Caco-2 (cell line): ENCODE measurements around the gene PDE11A. TPM values are rescaled to one million over a fixed set of nuclear protein-coding genes. Genes with fewer than 3 reads are reported as not detected.

Experiments
- BruUV-seq: library from RNA; stranded (reverse); fragments of 400-500 nt; replicated peaks from 2 replicates; lab custom pipeline; 2021; lab: Mats Ljungman, UMichigan
- CTCF ChIA-PET: fragments of 300-600 bp; sonication (Branson Sonifier 250); formaldehyde crosslinking; loops from one replicate; lab custom pipeline; 2022; ENCODE audit warnings: antibody characterized with exemption; lab: Charles Lee
- POLR2A ChIA-PET: fragments of 300-600 bp; sonication (Branson Sonifier 250); formaldehyde crosslinking; loops from one replicate; lab custom pipeline; 2022; ENCODE audit warnings: antibody characterized with exemption; lab: Charles Lee
- DNase-seq, 2 experiments: peaks; one replicate each; pipeline versions ENCODE4 v3.0.0 to v3.0.0-alpha.2; 2020 to 2022
- H3K27me3 ChIP-seq: replicated peaks from 2 replicates; pipeline ENCODE4 v1.6.0; 2011; ENCODE audit warnings: low read length; ENCODE audit not compliant: control insufficient read depth, insufficient read depth
- H3K36me3 ChIP-seq: 2 replicates; pipeline ENCODE4 v1.5.1; 2011; ENCODE audit warnings: low read length; ENCODE audit not compliant: control insufficient read depth, insufficient read depth
- H3K4me1 ChIP-seq: fragments of 250-450 bp; sonication (Bioruptor Pico); 2 replicates; pipeline ENCODE4 v1.5.1; 2020; ENCODE audit warnings: mild to moderate bottlenecking
- H3K4me3 ChIP-seq: 2 replicates; pipeline ENCODE4 v1.5.1; 2011; ENCODE audit warnings: low read depth, mild to moderate bottlenecking, control low read depth, low read length
- H3K9me3 ChIP-seq: fragments of 250-450 bp; sonication (Bioruptor Pico); 2 replicates; pipeline ENCODE4 v1.5.1; 2020; ENCODE audit warnings: mild to moderate bottlenecking, moderate library complexity
- H3K27ac Mint-ChIP-seq: one replicate; pipeline ENCODE4 v1.8.0; 2022; ENCODE audit warnings: mixed read lengths; ENCODE audit not compliant: unreplicated experiment
- H3K27me3 Mint-ChIP-seq: one replicate; pipeline ENCODE4 v1.8.0; 2022; ENCODE audit warnings: mixed read lengths; ENCODE audit not compliant: insufficient read depth, unreplicated experiment
- H3K36me3 Mint-ChIP-seq: one replicate; pipeline ENCODE4 v1.8.0; 2022; ENCODE audit warnings: mild to moderate bottlenecking, mixed read lengths; ENCODE audit not compliant: insufficient read depth, unreplicated experiment
- H3K4me1 Mint-ChIP-seq: one replicate; pipeline ENCODE4 v1.8.0; 2022; ENCODE audit warnings: low read depth, mixed read lengths; ENCODE audit not compliant: unreplicated experiment
- H3K4me3 Mint-ChIP-seq: one replicate; pipeline ENCODE4 v1.8.0; 2022; ENCODE audit warnings: mild to moderate bottlenecking, moderate library complexity, mixed read lengths; ENCODE audit not compliant: unreplicated experiment
- H3K9me3 Mint-ChIP-seq: one replicate; pipeline ENCODE4 v1.8.0; 2022; ENCODE audit warnings: mixed read lengths; ENCODE audit not compliant: unreplicated experiment
- CTCF ChIP-seq, 2 experiments: fragments of 200-600 bp in 1 of 2; IDR thresholded peaks; 1 replicate in 1 of 2; 2 replicates in 1 of 2; pipeline versions ENCODE4 v1.5.1 to v1.8.0; 2011 to 2022; ENCODE audit warnings: antibody characterized with exemption in 1 of 2, control low read depth in 1 of 2, inconsistent platforms in 1 of 2, low read depth in 1 of 2, low read length in 1 of 2, mild to moderate bottlenecking in 1 of 2, moderate library complexity in 1 of 2; ENCODE audit not compliant: insufficient read depth in 1 of 2, severe bottlenecking in 1 of 2, unreplicated experiment in 1 of 2
- intact Hi-C: fragments of 100-400 bp; cut with micrococcal nuclease; formaldehyde crosslinking; loops from one replicate; pipeline ENCODE4 v1.10.0; 2022; ENCODE audit not compliant: unreplicated experiment
- total RNA-seq: library from RNA; stranded (reverse); gene quantifications from 2 replicates; pipeline ENCODE4 v1.2.3, GENCODE V29; 2022

PDE11A gene
- total RNA-seq, 1 experiment from 2014 or later: 0.25 TPM

- no peak for DNase-seq
- no peak overlapping the region for H3K4me3 Mint-ChIP-seq
- no peaks in the 10 kb centered on the region for H3K4me1 Mint-ChIP-seq
- peaks cover 15% of the 10 kb centered on the region for H3K27me3 Mint-ChIP-seq
- no TSS peak for BruUV-seq
- POLR2A ChIA-PET: no interaction called here
- no peaks in the 10 kb centered on the region for H3K36me3 ChIP-seq
- no peaks in the 10 kb centered on the region for H3K9me3 Mint-ChIP-seq
- CTCF ChIA-PET: no interaction called here
- intact Hi-C loops: no loop called here
- no peaks in the 10 kb centered on the region for H3K9me3 ChIP-seq
- H3K4me1 ChIP-seq: no peaks in the 10 kb centered on the region
- no peaks in the 10 kb centered on the region for H3K36me3 Mint-ChIP-seq
- H3K27ac Mint-ChIP-seq: no peak overlapping the region
- H3K27me3 ChIP-seq: no peaks in the 10 kb centered on the region
- no peak for TF ChIP-seq CTCF (IDR thresholded peaks at IDR 0.05; ENCODE audit: insufficient read depth in 1 of 2, low read depth in 1 of 2, low read length in 1 of 2, severe bottlenecking in 1 of 2, unreplicated experiment in 1 of 2)
- H3K4me3 ChIP-seq: no peak overlapping the region
Observed at GRCh38 chr2:177998996-177999395, 73.6 kb downstream of the PDE11A start.

- Histone ChIP-seq H3K36me3 (no peaks in the 10 kb centered on the region), H3K9me3 (no peaks in the 10 kb centered on the region), H3K27me3 (no peaks in the 10 kb centered on the region), H3K4me1 (no peaks in the 10 kb centered on the region), H3K4me3 (no peak overlapping the region)
- intact Hi-C loops: no loop called here
- ChIA-PET POLR2A (no interaction called here), CTCF (no interaction called here)
- peaks cover 12% of the 10 kb centered on the region for H3K27me3 Mint-ChIP-seq
- no peak overlapping the region for H3K4me3 Mint-ChIP-seq
- no peaks in the 10 kb centered on the region for H3K9me3 Mint-ChIP-seq
- DNase-seq: no peak
- TF ChIP-seq CTCF (IDR thresholded peaks at IDR 0.05; ENCODE audit: insufficient read depth in 1 of 2, low read depth in 1 of 2, low read length in 1 of 2, severe bottlenecking in 1 of 2, unreplicated experiment in 1 of 2): no peak
- H3K36me3 Mint-ChIP-seq: no peaks in the 10 kb centered on the region
- no peaks in the 10 kb centered on the region for H3K4me1 Mint-ChIP-seq
- no peak overlapping the region for H3K27ac Mint-ChIP-seq
- BruUV-seq: no TSS peak
Observed at GRCh38 chr2:177998006-177998405, 74.6 kb downstream of the PDE11A start.

- no peak for TF ChIP-seq CTCF (IDR thresholded peaks at IDR 0.05; ENCODE audit: insufficient read depth in 1 of 2, low read depth in 1 of 2, low read length in 1 of 2, severe bottlenecking in 1 of 2, unreplicated experiment in 1 of 2)
- H3K36me3 ChIP-seq: no peaks in the 10 kb centered on the region
- no peaks in the 10 kb centered on the region for H3K36me3 Mint-ChIP-seq
- no peak overlapping the region for H3K27ac Mint-ChIP-seq
- no peaks in the 10 kb centered on the region for H3K9me3 Mint-ChIP-seq
- H3K4me3 ChIP-seq: no peak overlapping the region
- POLR2A ChIA-PET: no interaction called here
- CTCF ChIA-PET: interaction anchor here (1.1 kb wide), 1 partner anchor 10 kb away, joined by 3 read pairs; no protein-coding TSS in a partner anchor
- intact Hi-C loops: no loop called here
- peaks cover 10% of the 10 kb centered on the region for H3K27me3 Mint-ChIP-seq
- H3K9me3 ChIP-seq: no peaks in the 10 kb centered on the region
- no peaks in the 10 kb centered on the region for H3K27me3 ChIP-seq
- no peak overlapping the region for H3K4me3 Mint-ChIP-seq
- H3K4me1 ChIP-seq: no peaks in the 10 kb centered on the region
- no TSS peak for BruUV-seq
- DNase-seq: no peak
- H3K4me1 Mint-ChIP-seq: no peaks in the 10 kb centered on the region
Observed at GRCh38 chr2:177992992-177993391, 79.6 kb downstream of the PDE11A start.
